ENCODE measurements around the gene PTAFR.
A peak's percentile ranks its signal among the peaks of the same experiment; 100 is the strongest.

Gene PTAFR

GRCh38 chr1:28112388-28113241, 63.9 kb downstream of the PTAFR start:
- peak; percentile 93 for DNase-seq

GRCh38 chr1:28111157-28111556, 65.3 kb downstream of the PTAFR start:
- no peak for DNase-seq

- peak; percentile 15 for DNase-seq
Measured at GRCh38 chr1:28110555-28110954, 65.9 kb downstream of the PTAFR start.

- no peak for DNase-seq
Measured at GRCh38 chr1:28109639-28110038, 66.9 kb downstream of the PTAFR start.

GRCh38 chr1:28108001-28108400, 68.5 kb downstream of the PTAFR start:
- DNase-seq = no peak

GRCh38 chr1:28104866-28105467, 71.5 kb downstream of the PTAFR start:
- DNase-seq = peak; percentile 94

- no peak for DNase-seq
Measured at GRCh38 chr1:28102189-28102588, 74.3 kb downstream of the PTAFR start.

- no peak for DNase-seq
Measured at GRCh38 chr1:28099050-28099769, 77.3 kb downstream of the PTAFR start.

Data from HCEC 1CT (cell line).